ENCODE results near the gene TFPI.

DNA sequence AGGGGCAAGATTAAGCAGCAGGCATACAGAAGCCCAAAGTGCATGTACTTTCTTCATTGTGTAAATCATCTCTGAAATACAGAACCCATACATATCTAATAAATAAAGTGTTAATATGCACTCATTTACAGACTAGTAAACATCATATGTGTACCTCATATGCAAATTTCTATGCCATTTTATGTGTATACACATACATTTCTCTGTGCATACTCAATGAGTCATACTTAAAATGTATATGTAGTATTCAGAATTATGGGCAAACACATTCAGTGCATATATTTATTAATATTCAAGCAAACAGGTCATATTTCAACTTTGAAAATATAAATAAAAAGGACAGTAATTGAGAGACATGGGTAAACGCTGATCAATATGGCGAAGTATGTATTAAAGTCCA, 50.5 kb downstream of the TFPI start:
- TF ChIP-seq, protein P1, sequence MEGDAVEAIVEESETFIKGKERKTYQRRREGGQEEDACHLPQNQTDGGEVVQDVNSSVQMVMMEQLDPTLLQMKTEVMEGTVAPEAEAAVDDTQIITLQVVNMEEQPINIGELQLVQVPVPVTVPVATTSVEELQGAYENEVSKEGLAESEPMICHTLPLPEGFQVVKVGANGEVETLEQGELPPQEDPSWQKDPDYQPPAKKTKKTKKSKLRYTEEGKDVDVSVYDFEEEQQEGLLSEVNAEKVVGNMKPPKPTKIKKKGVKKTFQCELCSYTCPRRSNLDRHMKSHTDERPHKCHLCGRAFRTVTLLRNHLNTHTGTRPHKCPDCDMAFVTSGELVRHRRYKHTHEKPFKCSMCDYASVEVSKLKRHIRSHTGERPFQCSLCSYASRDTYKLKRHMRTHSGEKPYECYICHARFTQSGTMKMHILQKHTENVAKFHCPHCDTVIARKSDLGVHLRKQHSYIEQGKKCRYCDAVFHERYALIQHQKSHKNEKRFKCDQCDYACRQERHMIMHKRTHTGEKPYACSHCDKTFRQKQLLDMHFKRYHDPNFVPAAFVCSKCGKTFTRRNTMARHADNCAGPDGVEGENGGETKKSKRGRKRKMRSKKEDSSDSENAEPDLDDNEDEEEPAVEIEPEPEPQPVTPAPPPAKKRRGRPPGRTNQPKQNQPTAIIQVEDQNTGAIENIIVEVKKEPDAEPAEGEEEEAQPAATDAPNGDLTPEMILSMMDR (IDR thresholded peaks at IDR 0.05) = no peak
- TF ChIP-seq POLR2A (IDR thresholded peaks at IDR 0.05) = no peak
